Astrocyte of the cerebellum (primary cell): ENCODE measurements around the gene FAN1.

ENCODE experiments used
- DNase-seq: peaks from one replicate; pipeline ENCODE4 v3.0.0-alpha.2; 2011; ENCODE audit warnings: low read depth
- H3K4me3 ChIP-seq: 2 replicates; pipeline ENCODE4 v1.5.1; 2011; ENCODE audit warnings: mild to moderate bottlenecking, low read depth, low read length, moderate library complexity
- CTCF ChIP-seq: IDR thresholded peaks from 2 replicates; pipeline ENCODE4 v1.5.1; 2012; ENCODE audit warnings: low read length, low read depth, moderate library complexity, mild to moderate bottlenecking; ENCODE audit errors: missing control alignments
- in situ Hi-C: cut with HindIII; loops from 2 replicates; pipeline ENCODE4 v1.10.0; 2017; ENCODE audit warnings: low sequenced_read_pairs

FAN1 gene

GRCh38 chr15:30962079-30962478, 58.4 kb downstream of the FAN1 start:
- no peak for DNase-seq
- no peak for TF ChIP-seq CTCF
- in situ Hi-C loops, result no loop called here
- H3K4me3 ChIP-seq, result no peak overlapping the region

DNA sequence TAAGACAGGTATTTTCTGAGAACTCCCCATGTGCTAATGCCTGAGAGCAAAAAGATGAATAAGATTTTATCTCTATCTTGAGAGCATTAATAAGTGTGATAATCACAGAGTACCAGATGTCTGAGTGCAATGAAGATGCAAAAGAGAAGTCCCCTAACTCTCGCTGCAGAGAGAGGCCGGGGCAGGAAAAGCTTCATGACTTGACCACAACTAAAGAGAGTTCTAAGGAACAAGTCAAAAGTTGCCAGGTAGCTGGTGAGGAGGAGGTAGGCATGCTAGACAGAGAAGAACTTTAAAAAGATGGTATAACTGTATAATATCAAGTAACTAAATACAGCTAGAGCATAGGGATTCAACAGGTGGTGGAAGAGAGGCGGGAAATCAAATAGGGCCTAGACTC, 58.9 kb downstream of the FAN1 start:
- H3K4me3 ChIP-seq, result no peak overlapping the region
- in situ Hi-C loops, result no loop called here
- no peak for DNase-seq
- no peak for TF ChIP-seq CTCF

DNA sequence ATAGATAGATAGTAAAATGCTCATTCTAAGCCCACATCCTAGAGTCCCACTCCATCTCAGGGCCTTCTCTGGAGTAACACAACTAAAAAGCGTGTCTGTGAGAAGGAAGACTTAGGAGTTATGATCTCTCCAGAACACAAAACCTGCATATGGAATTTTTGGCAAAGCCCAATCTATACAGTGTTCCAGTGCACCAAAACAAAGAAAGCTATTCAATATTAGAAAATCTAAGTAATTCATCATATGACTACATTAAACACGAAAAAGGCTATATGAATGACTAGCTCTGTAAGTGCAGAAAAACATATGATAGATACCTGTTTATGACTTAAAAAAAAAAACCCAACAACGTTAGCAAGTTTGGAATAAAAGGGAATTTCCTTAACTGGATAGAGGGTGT, 60.0 kb downstream of the FAN1 start:
- in situ Hi-C loops, result no loop called here
- no peak for DNase-seq
- no peak overlapping the region for H3K4me3 ChIP-seq
- no peak for TF ChIP-seq CTCF

GRCh38 chr15:30969724-30970123, 66.0 kb downstream of the FAN1 start:
- in situ Hi-C loops, result loop anchor here (5.0 kb wide), 1 partner anchor 67 kb away; the partner anchor contains the start of gene FAN1
- no peak for TF ChIP-seq CTCF
- no peak overlapping the region for H3K4me3 ChIP-seq
- DNase-seq, result no peak

DNA sequence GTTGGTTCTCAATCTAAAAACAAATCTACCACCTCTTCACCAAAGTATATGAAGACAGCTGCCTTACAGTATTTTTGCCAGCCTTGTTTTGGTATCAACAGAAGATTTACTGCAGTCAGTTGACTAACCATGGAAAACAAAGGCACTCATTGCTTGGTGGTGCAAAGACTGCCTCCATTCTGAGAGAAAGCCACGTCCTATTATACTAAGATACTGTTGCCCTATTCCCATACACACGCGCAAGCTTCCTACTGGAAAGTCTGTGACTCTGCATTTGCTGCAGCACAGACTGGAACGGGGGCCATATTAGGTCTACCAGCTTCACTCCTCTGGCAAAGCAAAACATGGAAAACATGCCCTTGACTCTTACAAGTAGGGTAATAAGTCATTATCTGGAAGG, 69.7 kb downstream of the FAN1 start:
- TF ChIP-seq CTCF, result no peak
- in situ Hi-C loops, result loop anchor here (5.0 kb wide), 1 partner anchor 71 kb away; the partner anchor contains the start of gene FAN1
- DNase-seq, result no peak
- H3K4me3 ChIP-seq, result no peak overlapping the region

- TF ChIP-seq CTCF, result no peak
- no peak overlapping the region for H3K4me3 ChIP-seq
- no peak for DNase-seq
- in situ Hi-C loops, result loop anchor here (5.0 kb wide), 1 partner anchor 72 kb away; the partner anchor contains the start of gene FAN1
Observed at GRCh38 chr15:30974112-30974511, 70.4 kb downstream of the FAN1 start.

- DNase-seq, result no peak
- no peak for TF ChIP-seq CTCF
- no peak overlapping the region for H3K4me3 ChIP-seq
- in situ Hi-C loops, result no loop called here
Observed at GRCh38 chr15:30978328-30978727, 74.6 kb downstream of the FAN1 start.
